Measurements from ENCODE around the gene KLHL6.
"Not testable (repeated sequence)": the region's sequence is repeated elsewhere in the genome, so short reads cannot be mapped to it uniquely, and the experiment has no call there.

Gene KLHL6

GRCh38 chr3:183484431-183485075, 71.0 kb downstream of the KLHL6 start:
- peak; percentile 26 for DNase-seq

GRCh38 chr3:183481582-183481981, 73.9 kb downstream of the KLHL6 start:
- no peak for DNase-seq

GRCh38 chr3:183478501-183478900, 77.0 kb downstream of the KLHL6 start:
- no peak for DNase-seq

GRCh38 chr3:183477801-183478456, 77.6 kb downstream of the KLHL6 start:
- DNase-seq: no peak

- DNase-seq: not testable (repeated sequence)
These were observed 79.7 kb downstream of the KLHL6 start for GRCh38 chr3:183475764-183476162.

GRCh38 chr3:183475016-183475763, 80.3 kb downstream of the KLHL6 start:
- DNase-seq: no peak

GRCh38 chr3:183473969-183474368, 81.5 kb downstream of the KLHL6 start:
- DNase-seq: no peak

- DNase-seq: no peak
These were observed 83.4 kb downstream of the KLHL6 start for GRCh38 chr3:183472155-183472554.

GRCh38 chr3:183468424-183468823, 87.1 kb downstream of the KLHL6 start:
- no peak for DNase-seq

- no peak for DNase-seq
These were observed 88.9 kb downstream of the KLHL6 start for GRCh38 chr3:183466575-183466974.

- not testable (repeated sequence) for DNase-seq
These were observed 89.8 kb downstream of the KLHL6 start for GRCh38 chr3:183465710-183466109.

GRCh38 chr3:183464480-183464879, 91.0 kb downstream of the KLHL6 start:
- DNase-seq: no peak

- no peak for DNase-seq
These were observed 95.1 kb downstream of the KLHL6 start for GRCh38 chr3:183460081-183461055.

- DNase-seq: no peak
These were observed 100.4 kb downstream of the KLHL6 start for GRCh38 chr3:183455089-183455488.

- DNase-seq: no peak
These were observed 101.4 kb downstream of the KLHL6 start for GRCh38 chr3:183454064-183454463.

GRCh38 chr3:183449791-183450190, 105.7 kb downstream of the KLHL6 start:
- no peak for DNase-seq

GRCh38 chr3:183449391-183449790, 106.1 kb downstream of the KLHL6 start:
- DNase-seq: no peak

GRCh38 chr3:183448369-183449128, 107.0 kb downstream of the KLHL6 start:
- DNase-seq: no peak

- DNase-seq: peak; percentile 88
These were observed 108.1 kb downstream of the KLHL6 start for GRCh38 chr3:183447206-183448001.

GRCh38 chr3:183446838-183447205, 108.7 kb downstream of the KLHL6 start:
- no peak for DNase-seq

GRCh38 chr3:183444748-183445147, 110.8 kb downstream of the KLHL6 start:
- no peak for DNase-seq

All from activated CD8-positive, alpha-beta memory T cell treated with anti-CD3 and anti-CD28 coated beads, Interleukin-2, amount 50 U/mL, for 48 hours (primary cell).